GM19328 (cell line): ENCODE data around the gene MED13L.

Experiments used
- ATAC-seq: cut with Tn5 transposase; IDR thresholded peaks from one replicate; pipeline ENCODE4 v1.9.1; 2021; ENCODE audit warnings: mild to moderate bottlenecking, moderate library complexity; ENCODE audit not compliant: unreplicated experiment

Gene MED13L

GRCh38 chr12:115956236-115956635, 321.3 kb downstream of the MED13L start:
- no peak for ATAC-seq

- ATAC-seq = no peak
Measured at GRCh38 chr12:115953450-115953849, 324.0 kb downstream of the MED13L start.

DNA sequence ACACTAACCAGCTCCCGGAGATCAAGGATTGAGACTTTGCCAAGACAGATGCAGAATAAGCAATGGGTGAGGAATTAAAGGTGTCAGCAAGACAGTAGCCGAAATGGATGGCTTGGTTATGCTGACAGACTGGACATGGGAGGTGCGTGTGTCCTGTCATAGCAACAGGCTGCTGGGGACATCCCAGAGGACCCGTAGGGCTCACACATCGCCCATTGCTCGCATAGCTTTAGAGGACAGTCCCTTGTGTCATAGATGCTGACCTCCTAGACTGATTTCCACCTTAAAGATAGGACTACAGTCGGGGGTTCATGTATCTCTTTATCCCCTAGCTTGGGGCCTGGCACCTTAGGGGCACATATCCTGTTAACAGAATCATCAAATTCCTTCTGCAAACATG, 324.5 kb downstream of the MED13L start:
- no peak for ATAC-seq

DNA sequence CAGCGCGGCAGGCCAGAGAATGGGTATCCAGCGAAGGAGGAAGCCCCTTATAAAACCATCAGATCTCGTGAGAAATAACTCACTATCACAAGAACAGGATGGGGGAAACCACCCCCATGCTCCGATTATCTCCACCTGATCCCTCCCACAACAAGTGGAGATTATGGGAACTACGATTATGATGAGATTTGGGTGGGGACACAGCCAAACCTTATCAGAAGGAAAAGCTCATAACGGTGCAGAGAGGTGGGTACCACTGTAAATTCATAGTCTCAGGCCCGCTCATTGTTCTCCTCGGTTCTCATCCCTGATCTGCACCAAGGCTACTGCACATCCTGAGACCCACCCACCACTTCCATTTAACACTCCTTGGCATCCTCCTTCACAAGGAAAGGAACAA, 326.5 kb downstream of the MED13L start:
- ATAC-seq = no peak

DNA sequence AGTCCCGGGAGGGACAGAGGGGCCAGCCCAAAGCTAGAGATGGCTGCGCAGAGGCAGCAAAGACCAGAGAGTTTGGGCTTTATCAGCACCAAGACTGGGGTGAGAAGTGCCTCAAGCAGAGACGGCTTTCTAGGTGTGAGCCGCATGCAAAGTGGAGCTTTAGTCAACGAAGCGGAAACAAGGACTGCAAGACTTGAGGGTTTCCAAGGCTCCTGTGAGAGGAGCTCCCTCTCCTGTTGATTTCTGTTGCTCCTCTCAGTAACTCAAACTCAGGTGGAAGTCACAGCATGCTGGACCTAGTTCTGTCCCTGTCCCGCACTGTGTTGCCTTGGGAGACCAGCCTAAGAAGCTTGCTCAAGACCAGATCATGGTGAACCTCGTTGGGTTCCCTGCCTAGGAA, 327.8 kb downstream of the MED13L start:
- ATAC-seq = no peak

DNA sequence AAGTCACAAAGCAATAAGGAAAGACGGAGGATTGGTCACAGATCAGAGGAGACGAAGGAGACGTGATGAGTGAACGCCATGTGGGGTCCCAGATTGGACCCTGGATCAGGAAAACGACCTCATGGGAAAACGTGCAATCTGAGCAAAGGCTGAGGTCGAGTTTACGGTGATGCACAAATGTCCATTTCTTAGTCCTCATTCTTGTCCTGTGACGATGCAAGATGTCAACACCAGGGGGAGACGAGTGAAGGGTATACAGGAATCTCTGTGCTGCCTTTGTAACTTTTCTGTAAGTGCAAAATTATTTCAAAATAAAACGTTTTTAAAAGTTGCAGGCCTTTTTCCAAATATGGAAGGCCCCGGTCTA, 329.8 kb downstream of the MED13L start:
- no peak for ATAC-seq

DNA sequence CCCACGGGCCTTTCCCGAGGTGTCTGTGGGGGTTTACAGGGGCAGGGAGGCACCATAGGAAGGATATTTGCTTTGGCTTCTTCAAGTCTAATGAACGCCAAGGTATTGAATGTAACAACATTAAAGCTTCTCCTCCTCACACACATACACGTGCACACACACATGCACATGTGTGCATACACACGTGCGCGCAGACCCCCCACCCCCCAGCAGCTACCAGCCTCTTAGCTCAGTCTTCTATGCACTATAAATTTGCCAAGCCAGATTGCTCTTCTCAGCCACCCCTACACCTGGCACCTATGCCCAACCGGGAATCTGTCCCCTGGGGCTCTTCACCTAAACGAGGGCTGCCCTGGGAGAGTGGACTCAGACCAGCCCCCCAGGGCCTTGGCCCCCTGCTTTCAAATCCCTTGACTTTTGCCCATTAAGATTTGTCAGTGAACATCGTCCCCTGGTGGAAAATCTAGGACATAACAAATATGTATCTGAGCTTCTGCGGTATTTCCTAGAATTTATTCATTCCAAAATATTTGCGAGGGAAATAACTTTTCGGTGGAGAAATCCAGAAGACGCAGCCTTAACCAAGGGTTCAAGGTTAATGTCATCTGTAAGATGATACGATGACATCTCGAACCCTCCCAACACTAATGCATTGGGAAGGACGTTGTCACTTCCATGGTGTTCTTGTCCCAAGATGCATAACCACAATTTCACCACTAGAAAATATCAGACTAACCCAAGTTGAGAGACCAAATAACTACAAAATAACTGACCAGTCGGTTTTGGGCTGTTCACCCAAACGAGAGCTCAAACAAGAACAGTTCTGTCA, 330.4 kb downstream of the MED13L start:
- ATAC-seq = no peak

DNA sequence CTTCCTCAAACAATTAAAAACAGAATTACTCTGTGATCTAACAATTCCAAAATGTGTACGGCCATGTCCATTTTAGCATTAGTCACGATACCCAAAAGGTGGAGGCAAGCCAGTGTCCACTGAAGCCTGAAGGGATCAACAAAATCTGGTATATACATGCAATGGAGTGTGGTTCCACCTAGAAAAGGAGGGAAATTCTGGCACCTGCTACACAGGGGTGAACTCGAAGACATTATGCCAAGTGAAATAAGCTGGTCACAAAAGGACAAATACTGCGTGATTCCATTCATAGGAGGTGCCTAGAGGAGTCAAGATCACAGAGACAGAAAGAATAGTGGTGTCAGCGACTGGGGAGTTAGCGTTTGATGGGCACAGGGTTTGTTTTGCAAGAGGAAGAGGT, 331.4 kb downstream of the MED13L start:
- ATAC-seq = no peak

DNA sequence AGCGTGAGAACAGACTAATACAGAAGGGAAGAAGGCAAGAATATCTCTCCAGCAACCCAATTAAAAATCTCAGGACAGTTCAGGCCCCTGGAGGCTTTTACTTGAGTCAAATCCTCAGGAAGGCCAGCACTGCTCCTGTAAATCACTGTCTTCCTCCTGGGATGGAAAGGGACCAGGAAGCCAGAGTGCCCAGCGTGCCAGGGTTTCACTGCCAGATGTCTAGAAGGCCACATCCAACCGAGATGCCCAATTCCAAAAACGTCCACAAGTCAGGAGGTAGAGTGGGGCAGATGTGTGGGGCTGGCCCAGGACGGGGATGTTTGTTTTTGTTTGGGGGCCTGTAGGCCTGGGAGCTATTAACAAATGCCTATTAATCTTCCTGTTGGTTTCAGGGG, 332.0 kb downstream of the MED13L start:
- ATAC-seq = no peak

DNA sequence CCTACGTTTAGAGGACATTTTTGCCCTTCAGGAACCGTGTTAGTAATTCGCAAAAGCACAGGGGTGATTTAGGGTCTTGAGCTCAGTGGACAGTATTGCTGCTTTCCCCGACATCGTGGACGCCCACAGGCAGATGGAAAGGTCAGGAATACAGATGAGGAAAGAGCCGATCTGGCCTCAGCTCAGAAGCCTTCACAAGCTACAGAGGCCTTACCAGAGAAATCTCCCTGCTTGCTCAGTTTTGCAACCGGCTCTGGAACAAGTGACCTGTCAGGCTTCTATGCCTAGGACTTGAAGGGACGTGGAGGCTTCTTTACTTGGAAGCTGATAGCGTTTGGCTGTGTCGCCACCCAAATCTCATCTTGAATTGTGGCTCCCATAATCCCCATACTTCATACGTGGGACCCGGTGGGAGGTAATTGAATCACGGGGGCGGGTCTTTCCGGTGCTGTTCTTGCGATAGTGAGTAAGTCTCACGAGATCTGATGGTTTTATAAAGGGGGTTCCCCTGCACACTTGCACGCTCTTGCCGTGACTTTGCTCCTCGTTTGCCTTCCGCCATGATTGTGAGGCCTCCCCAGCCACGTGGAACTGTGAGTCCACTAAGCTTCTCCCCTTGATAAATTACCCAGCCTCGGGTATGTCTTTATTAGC, 332.5 kb downstream of the MED13L start:
- no peak for ATAC-seq

DNA sequence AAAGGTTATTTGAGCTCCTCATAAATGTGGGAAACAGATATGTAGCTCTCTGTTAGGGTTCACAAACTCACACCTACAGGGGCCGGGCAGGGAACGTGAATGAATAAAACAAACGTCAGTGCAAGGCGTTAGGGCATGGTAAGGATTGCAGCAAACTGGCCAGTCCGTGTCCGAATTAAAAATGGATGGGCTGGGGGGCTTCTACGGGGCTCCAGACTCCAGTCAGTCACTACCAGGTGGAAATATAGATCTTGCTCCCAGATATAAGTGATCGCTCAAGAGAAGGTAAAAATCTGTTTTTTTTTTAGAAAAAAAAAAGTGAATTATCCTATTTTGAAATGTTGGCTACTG, 333.1 kb downstream of the MED13L start:
- ATAC-seq = no peak

DNA sequence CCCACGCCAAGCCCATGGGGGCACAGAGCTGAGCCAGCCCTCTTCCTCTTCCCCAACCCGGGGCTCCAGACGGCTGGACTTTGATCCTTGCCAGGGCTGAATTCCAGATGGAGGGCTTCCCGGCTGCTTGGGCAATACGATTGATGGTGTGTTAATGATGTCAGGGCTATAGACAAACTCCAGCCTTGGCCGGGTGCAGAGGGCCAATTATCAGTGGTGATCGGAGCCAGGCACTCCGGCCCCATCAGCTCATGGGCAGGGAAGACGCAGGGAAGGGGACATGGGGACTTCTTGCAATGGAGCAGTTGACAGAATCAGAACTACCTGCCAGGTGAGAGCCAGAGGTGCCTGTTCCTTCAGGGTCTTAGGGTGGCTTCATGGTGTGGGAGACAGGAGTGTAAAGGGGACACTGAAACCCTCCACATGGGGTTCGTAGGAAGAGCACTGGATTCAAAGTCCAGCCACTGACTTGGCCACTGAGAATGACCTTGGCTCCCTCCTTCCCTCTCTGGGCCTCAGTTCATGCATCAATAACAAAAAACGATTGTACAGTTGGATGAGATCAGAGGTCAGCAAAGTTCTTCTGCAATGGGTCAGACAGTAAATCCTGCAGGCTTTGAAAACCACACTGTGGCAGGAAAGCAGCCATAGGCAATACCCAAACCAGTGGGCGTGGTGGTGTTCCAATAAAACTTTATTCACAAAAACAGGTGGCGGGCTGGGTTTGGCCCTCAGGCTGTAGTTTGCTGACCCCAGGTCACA, 333.7 kb downstream of the MED13L start:
- ATAC-seq = no peak

- ATAC-seq = no peak
Measured at GRCh38 chr12:115943310-115943629, 334.2 kb downstream of the MED13L start.

- no peak for ATAC-seq
Measured at GRCh38 chr12:115942346-115942745, 335.1 kb downstream of the MED13L start.

DNA sequence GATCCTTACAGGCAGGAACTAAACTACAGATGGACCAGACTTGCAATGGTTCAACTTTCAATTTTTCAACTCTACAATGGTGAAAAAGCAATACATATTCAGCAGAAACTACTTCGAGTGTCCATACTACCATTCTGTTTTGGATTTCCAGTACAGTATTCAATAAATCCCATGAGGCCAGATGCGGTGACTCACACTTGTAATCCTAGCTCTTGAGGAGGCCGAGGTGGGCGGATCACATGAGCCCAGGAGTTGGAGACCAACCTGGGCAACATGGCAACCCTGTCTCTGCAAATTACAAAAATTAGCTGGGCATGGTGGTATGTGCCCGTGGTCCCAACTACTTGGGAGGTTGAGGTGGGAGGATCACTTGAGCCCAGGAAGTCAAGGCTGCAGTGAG, 336.1 kb downstream of the MED13L start:
- ATAC-seq = no peak

- no peak for ATAC-seq
Measured at GRCh38 chr12:115938794-115939377, 338.6 kb downstream of the MED13L start.

GRCh38 chr12:115936997-115937916, 340.2 kb downstream of the MED13L start:
- ATAC-seq = no peak

DNA sequence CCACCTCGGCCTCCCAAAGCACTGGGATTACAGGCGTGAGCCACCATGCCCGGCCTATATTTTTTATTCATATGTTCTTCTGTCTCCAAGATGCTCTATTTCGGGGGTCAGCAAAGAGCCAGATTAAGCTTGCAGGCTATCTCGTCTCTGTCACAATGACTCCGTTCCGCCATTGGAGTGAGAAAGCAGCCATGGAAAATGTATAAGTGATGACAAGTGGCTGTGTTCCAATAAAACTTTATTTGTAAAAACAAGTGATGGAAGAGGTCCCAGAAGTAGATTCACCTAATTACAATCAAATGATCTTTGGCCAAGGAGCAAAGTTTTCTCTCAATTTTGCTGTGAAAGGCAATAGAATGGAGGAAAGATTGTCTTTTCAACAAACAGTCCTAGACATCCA, 342.6 kb downstream of the MED13L start:
- ATAC-seq = no peak

GRCh38 chr12:115934046-115934445, 343.4 kb downstream of the MED13L start:
- ATAC-seq = no peak

- ATAC-seq = no peak
Measured at GRCh38 chr12:115932066-115932465, 345.4 kb downstream of the MED13L start.

DNA sequence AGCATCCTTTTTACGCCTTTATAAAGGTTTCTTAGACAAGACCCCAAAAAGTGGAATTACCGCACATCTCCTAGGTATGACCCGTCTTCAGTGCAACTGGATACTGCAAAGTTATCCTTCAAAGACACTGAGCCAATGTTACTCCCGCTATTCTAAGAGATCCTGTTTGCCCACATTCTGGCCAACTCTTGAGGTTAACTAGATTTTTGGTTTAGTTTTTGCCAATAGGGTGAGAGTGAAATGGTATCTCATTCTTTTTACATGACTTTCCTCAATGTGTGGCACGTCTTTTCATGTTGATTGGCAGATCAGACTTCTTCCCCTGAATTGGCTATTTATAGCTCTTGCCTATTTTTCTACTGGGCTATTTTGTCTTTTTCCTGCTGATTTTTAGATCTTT, 347.2 kb downstream of the MED13L start:
- no peak for ATAC-seq
